Stimulated activated CD4-positive, alpha-beta T cell treated with anti-CD3 and anti-CD28 coated beads, Interleukin-4, amount 100 ng/mL, for 48 hours (primary cell): ENCODE measurements around the gene TRIP13.
A peak's percentile ranks its signal among the peaks of the same experiment; 100 is the strongest.

Experiments used
- DNase-seq, 2 donors: peaks; one replicate each; pipeline ENCODE4 v3.0.0-alpha.2; 2020; ENCODE audit warnings: low read depth in 2 of 2

Gene TRIP13

DNA sequence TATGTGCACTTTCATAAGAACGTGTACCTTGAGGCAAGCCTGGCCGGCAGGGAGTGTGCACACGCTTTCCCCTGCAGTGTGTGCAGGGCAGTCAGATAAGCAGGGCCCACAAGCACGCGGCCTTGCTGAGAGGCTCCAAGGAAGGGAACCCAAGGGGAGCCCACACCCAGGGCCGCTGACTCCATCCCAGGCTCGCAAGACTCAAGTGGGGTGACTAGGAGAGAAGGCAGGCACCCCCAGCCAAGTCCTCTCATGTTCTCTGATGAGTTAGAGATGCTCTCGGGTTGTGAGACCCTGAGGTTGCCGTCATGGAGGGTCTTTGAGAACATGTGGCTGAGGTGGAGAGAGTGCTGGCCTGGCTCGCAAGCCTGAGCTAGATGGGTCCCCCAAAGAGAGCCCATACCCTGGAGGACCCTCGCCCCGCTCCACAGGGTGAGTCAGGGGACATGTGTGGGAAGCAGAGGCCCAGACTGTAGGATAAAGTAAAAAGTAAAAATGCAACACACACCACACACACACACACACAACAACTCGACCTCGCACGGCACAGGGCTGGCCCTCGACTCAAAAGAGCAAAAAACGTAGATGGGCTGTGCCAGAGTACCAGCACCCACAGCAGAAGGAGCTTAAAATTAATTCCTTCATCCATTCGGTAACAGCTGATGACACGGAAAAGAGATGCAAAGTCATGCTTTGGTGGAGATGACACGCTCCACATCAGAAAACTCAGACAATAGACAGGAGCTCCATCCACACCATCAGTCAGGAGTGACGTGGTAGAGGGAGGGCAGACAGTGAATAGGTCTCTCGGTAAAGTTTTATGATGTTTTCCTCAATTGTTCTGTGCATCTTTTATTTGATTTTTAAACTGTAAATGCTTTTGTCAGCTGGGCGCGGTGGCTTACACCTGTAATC is 61.1 kb downstream of the TRIP13 start:
- DNase-seq = no peak

DNA sequence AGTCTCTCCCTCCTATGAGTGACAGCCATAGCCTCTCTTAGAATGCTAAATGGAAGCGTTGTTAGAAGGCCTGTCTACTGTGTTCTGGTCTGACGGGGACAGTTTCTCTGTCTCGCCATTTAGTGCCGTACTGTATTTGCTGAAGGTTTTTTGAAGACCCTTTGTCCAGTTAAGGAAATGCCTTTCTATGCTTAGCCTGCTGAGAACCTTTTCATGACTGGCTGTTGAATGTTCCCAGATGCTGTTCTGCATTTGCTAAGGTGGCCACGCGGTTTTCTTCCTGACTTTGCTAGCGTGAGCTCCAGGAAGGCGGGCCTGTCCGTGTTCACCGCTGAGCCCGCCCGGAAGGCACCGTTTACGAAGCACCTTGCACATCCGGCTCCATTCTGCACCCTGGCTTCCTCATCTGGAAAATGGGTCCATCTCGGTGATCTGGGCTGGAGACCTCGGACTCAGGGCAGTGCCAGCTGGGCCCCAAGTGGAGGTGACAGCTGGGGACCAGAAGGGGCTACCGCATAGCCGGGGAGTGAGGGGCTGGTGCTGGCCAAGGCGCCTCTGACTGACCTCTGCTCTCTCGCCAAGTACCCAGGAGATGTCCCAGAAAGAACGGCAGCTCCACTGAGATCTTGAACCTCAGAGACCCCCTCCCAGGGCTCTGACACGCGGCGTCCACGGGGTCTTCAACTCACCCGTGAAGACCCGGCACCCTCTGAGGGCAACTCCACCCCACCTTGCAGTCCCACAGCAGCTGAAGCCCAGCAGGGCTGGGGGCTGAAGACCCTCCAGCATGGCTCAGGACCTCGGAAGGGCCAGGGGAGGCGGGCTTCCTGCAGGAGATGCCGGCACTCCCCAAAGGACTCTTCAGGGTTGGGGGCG is 63.4 kb downstream of the TRIP13 start:
- DNase-seq = no peak

- peak; percentile 24 to 28 for DNase-seq
Measured at GRCh38 chr5:956941-957747, 64.5 kb downstream of the TRIP13 start.

GRCh38 chr5:957748-958485 is 65.2 kb downstream of the TRIP13 start:
- DNase-seq = no peak

DNA sequence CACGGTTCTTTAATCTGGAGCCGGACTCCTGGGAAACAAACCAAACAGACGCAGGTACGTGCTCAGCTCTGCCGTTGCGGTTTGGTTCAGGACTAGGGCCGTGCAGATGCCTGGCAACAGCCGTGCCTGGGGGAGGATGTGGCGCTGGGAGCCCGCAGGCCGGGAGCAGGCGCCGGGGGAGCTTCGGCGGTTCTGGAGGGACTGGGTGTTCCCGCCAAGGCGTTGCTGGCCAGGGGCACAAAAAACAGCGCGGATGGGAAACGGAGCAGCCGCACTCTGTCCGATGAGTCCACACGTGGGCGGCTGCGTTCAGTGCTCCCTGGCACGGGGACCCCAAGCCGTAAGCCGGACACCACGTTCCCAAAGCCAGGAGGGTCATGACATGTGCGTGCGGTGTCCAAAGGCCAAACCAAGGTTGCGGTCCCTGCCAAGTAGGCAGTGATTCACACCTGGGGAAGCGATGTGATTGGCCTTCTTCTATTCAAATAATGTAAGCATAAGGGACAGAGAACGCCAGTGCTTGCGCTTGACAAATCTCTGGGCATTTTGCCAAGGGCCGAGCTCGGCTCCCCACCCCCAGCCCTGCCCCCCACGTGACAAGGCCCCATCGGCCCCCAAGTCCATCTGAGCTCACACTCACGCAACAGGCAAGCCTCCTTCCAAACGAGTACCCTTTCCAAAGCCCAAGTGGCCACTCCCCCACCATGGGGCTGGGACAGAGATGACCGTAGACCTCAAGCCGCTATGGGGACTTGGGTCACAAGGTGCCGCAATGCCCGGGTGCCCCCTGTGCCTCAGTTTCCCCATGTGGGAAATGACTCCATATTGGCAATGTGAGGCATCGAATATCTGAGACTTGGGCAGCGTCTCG is 66.3 kb downstream of the TRIP13 start:
- DNase-seq = no peak

DNA sequence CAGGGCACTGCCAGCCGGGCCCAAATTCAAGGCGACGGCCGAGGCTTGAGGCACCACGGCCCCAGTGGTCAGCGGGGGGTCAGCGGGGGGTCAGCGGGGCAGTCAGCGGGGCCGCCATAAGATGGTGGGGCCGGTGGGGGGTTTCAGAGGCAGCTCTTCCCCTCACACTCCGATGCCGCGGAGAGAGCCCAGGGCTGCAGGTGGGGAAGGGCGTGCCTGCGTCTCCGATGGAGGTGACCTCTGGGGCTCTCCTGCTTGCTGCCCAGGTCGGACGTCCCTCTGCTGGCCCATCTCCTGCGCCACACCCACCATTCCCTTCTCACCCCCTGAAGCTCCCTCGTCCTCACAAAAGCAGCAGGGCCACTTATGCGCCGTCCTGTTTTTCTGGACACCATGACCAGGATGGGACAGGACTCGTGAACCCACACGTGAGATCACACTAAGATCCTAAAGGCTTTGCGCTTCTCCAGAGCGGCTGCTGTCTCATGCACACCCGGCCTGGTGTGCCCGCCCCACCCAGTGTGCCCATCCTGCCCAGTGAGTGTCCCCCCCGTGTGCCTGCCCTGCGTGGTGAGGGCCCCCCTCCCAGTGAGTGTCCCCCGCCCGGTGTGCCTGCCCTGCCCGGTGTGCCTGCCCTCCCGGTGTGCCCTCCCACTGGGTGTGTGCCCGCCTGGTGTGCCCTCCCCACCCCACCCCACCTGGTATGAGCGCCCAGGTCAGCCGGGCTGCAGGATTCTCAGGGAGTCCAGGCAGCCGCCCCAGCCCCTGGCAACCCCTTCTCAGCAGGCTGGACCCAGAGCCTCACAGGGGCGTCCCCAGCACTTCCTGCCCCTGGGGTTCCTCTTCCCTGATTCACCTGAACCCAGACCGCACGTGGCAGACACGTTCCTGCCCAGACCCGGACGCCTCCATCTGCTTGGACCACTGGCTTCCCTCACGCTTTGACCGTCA is 67.2 kb downstream of the TRIP13 start:
- DNase-seq = no peak

DNA sequence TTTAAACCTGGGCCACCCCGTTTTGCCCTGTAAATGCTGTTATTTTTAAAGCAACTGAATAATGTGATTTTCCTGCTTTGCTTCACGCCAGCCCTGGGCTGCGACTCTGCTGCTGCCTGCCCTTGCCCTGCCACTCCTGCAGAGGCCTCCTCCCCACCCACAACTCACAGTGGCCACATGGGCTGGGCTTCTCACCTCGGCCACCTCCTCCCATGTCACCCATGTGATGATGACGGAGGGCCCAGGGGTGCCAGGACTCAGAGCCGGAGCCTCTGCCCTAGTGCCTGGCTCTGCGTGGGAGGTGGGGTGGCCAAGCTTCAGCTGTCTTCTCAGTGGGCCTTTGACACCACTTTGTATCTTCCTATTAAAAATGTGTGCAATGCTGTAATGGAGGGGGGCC is 67.9 kb downstream of the TRIP13 start:
- DNase-seq = no peak

DNA sequence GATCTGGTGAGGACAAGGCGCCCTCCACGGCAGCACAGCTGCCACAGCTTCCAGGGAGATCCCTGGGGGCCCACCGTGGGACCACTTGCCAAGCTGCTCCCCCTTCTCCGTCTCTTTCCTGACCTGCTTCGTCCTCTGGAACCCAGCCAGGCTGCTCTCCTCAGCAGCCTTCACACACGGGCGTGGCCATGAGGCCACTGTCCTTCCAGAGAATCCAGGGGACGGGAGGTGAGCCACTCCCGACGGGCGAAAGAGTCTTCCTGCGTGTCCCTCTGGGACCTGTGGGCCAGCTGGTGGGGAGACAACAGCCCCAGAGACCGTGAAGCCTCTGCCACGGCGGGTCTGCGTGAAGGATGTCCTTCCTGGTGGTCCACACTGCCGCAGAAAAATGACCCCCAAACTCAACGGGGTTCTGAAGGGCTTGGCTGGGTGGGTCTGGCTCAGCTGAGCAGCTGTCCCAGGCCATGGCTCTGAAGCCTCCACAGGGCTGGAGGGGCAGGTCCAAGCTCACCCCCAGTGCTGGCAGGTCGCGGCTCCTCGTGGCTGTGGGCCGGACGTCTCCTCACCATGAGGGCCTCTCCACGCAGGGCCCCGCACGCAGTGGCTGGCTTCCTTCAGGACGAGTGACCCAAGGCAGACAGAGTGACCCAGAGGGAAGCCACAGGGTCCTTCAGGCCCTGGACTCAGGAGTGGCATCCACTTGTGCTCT is 68.5 kb downstream of the TRIP13 start:
- DNase-seq = no peak

DNA sequence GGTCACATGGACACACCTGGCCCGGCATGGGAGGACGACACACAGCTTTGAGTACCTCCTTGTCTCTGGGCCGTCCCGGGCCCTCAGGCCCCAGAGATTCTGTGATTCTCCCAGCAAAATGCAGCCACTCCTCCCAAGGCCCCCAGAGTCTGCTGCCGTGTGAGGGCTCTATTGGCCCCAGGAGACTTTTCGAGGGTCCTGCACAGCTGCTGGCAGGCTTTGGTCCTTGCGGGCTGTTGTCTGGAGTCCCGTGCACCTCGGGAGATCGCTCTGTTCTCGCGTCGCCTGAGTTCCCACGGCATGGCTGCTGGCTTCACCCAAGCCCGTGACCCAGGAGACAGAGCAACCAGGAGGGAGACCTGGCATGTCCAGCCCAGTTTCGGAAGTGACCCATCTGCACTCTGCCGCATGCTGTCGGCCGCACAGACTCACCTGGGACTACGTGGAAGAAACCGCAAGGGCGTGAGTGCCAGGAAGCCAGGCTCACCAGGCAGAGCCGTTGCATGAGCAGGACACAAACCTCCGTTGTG is 69.1 kb downstream of the TRIP13 start:
- no peak for DNase-seq

DNA sequence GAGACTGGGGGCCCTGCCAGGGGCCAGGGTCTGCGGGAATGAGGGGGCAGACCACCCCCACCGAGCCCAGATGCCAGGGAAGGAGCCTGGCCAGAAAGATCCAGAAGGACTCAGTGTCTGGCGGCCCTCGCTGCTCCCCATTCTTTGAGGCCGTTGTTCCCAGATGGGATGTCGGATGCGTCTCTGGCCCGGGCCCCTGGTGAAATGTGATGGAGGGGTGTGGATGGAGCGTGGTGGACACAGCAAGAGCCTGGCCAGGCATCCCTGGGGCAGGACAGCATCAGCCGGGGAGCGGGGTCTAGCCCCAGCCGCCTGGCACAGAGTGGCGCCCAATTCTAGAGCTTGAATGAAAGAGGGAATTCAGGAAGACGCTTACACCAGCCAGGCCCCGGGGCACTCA is 69.7 kb downstream of the TRIP13 start:
- DNase-seq = no peak

GRCh38 chr5:962801-963200 is 70.1 kb downstream of the TRIP13 start:
- DNase-seq = no peak

DNA sequence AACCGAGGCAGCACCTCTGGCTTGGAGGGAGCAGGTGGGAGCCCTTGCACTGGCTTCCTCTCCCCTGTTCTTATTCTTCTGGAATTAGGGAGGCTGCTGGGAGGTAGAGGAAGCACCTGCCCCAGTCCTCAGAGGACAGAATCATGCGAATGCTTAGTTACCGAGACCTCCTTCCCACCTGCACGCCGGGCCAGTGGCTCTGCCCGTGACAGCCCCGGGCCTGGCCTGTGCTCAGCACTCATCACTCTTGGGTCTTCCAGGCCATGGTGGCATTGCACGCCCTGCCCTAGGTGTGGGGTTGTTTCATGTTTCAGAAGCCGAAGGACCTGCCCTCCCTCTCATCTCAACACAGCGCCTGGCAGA is 70.6 kb downstream of the TRIP13 start:
- no peak for DNase-seq

DNA sequence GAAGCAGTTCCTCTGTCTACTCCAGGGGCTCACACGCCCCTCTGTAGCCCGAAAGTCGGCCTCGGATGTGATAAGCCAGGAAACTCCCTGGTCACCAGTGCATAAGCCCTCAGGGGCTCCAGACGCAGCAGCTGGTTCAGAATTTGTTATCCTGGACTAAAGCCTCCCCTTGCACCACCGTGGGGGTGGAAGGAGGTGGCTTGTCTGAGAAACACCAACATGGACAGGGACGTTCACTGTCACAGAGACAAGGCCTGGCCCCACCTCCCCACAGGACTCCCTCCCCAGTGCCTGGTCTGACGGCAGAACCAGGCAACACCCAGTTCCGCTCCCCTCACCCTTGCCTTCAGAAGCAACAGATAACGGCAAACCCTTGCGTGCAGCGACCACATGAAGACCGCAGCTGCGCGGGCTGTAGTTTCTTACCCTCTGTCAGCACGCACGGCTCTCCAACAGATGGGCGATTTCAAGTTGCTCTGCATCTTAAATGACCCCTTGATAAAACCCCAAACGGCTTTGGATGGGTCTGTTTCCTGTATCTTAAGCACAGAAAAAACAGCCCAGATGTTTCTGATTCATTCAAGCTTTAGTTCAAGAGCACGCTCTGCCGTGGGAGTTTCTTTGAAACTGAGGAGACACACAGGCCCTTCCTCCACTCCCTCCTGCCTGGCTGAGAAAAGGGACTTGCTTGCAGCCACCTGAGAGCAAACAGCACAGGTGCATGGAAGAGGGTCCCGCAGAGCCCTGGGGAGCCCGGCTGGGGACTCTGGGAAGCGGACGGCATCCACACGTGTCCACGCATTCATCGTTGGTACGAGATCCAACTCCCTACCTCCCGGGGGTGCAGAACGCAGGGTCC is 71.2 kb downstream of the TRIP13 start:
- DNase-seq = peak; percentile 24 to 43

GRCh38 chr5:964821-965220 is 72.1 kb downstream of the TRIP13 start:
- DNase-seq = no peak

- DNase-seq = no peak
Measured at GRCh38 chr5:965604-966344, 73.1 kb downstream of the TRIP13 start.

- DNase-seq = no peak
Measured at GRCh38 chr5:966345-966710, 73.6 kb downstream of the TRIP13 start.

DNA sequence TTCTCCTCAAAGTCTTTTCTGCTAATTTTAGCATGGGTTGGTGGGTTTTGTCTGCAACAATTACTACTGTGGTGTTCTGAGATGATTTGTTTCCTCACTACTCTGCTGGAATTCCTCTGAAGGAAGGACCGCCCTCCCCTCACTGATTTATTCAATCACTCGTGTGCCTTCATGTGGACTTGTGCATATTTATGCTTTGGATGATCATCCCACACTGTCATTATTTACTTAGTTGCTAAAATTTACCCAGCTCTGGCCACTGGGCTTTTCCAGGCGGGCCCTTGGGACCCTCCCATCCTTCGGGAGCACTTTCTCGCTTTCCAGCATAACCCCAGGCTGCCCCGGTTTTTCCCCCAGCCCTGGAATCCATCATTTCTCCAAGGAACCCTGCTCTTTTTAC is 74.3 kb downstream of the TRIP13 start:
- DNase-seq = no peak
